GM12878 (cell line): ENCODE results near the gene DUSP12. TPM values are rescaled to one million over a fixed set of nuclear protein-coding genes. Genes with fewer than 3 reads are reported as not detected.
A peak's percentile ranks its signal among the peaks of the same experiment; 100 is the strongest.

Experiments
- BACH1 ChIP-seq: fragments of 450-650 bp; IDR thresholded peaks from 2 replicates; pipeline ENCODE4 v1.6.1; 2017; ENCODE audit warnings: mild to moderate bottlenecking, borderline replicate concordance
- CUX1 ChIP-seq: IDR thresholded peaks from 2 replicates; pipeline ENCODE4 v1.6.1; 2012; ENCODE audit warnings: improper control_type of control experiment, low read depth, low read length; ENCODE audit not compliant: insufficient replicate concordance
- EED ChIP-seq: sonication (generic); IDR thresholded peaks from 2 replicates; pipeline ENCODE4 v1.6.1; 2016; ENCODE audit warnings: antibody characterized with exemption, low read depth
- HDAC6 ChIP-seq: fragments of 200-600 bp; sonication (generic); IDR thresholded peaks from one replicate; pipeline ENCODE4 v1.8.0; 2017; ENCODE audit warnings: antibody characterized with exemption; ENCODE audit not compliant: unreplicated experiment
- IKZF1 ChIP-seq: fragments of 450-650 bp; conservative IDR thresholded peaks from 2 replicates; pipeline ENCODE4 v1.6.1; 2017; ENCODE audit warnings: antibody characterized with exemption, mild to moderate bottlenecking
- NBN ChIP-seq: fragments of 450-650 bp; IDR thresholded peaks from 2 replicates; pipeline ENCODE4 v1.6.1; 2016
- NR2C1 ChIP-seq: fragments of 450-650 bp; IDR thresholded peaks from 2 replicates; pipeline ENCODE4 v1.6.1; 2017; ENCODE audit warnings: antibody characterized with exemption, mild to moderate bottlenecking, moderate library complexity
- PRDM15 ChIP-seq: fragments of 450-650 bp; formaldehyde crosslinking; IDR thresholded peaks from 2 replicates; pipeline ENCODE4 v1.4.0; 2020; ENCODE audit warnings: mild to moderate bottlenecking, moderate library complexity
- SRF ChIP-seq, 2 experiments: IDR thresholded peaks; 2 replicates each; pipeline ENCODE4 v1.6.1; 2011; ENCODE audit warnings: low read depth in 2 of 2, low read length in 2 of 2, mild to moderate bottlenecking in 1 of 2, moderate library complexity in 1 of 2
- ZBTB33 ChIP-seq: fragments of 450-650 bp; IDR thresholded peaks from 2 replicates; pipeline ENCODE4 v1.6.1; 2017; ENCODE audit warnings: mild to moderate bottlenecking
- polyA plus RNA-seq, 11 experiments: library from polyadenylated mRNA; depleted of rRNA in 4 of 11; unstranded in 6 of 11; stranded (reverse) in 5 of 11; fragments of >200 nt; fragmentation: Nextera tagmentation in 4 of 11; fragmentation: Illumina TruSeq in 1 of 11; extraction: Ambion mirVana in 4 of 11; extraction: Trizol in 1 of 11; gene quantifications; 1 replicate in 1 of 11; 2 replicates in 10 of 11; pipeline versions ENCODE4 v1.2.1 to v1.2.3, GENCODE V29; 2011 to 2016; ENCODE audit warnings: inconsistent platforms in 2 of 11, missing spikeins in 2 of 11, low read depth in 1 of 11
- total RNA-seq, 4 experiments: library from RNA; depleted of rRNA in 3 of 4; stranded (reverse); fragments of >200 nt in 3 of 4; fragmentation: Illumina TruSeq in 1 of 4; extraction: Trizol in 1 of 4; gene quantifications; 2 replicates each; pipeline versions ENCODE4 v1.2.1 to v1.2.3, GENCODE V29; 2013 to 2021
- TF ChIP-seq, protein P1 (sequence below): fragments of 450-650 bp; IDR thresholded peaks from 2 replicates; pipeline ENCODE4 v1.6.1; 2017; ENCODE audit warnings: borderline replicate concordance
- TF ChIP-seq, protein P2 (sequence below): fragments of 150-350 bp; IDR thresholded peaks from 2 replicates; pipeline ENCODE4 v1.6.1; 2016; ENCODE audit warnings: low read depth, low read length

Gene DUSP12
- total and polyA plus RNA-seq, 10 of the 15 experiments (the other 5 are each of a cell fraction or from before 2014, with no cell fraction given): 7.0 to 51.5 (median 35.4) TPM

GRCh38 chr1:161749509-161750407 is at the start of gene DUSP12 (continued):
- peak; percentile 96 for TF ChIP-seq ZBTB33
- TF ChIP-seq, protein P1, sequence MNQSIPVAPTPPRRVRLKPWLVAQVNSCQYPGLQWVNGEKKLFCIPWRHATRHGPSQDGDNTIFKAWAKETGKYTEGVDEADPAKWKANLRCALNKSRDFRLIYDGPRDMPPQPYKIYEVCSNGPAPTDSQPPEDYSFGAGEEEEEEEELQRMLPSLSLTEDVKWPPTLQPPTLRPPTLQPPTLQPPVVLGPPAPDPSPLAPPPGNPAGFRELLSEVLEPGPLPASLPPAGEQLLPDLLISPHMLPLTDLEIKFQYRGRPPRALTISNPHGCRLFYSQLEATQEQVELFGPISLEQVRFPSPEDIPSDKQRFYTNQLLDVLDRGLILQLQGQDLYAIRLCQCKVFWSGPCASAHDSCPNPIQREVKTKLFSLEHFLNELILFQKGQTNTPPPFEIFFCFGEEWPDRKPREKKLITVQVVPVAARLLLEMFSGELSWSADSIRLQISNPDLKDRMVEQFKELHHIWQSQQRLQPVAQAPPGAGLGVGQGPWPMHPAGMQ: no peak
- TF ChIP-seq BACH1: no peak
- TF ChIP-seq CUX1: no peak
- TF ChIP-seq EED: no peak
- TF ChIP-seq SRF (IDR thresholded peaks at IDR 0.05; ENCODE audit: low read depth in 2 of 2, low read length in 2 of 2): peak in 1 of 2 experiments; percentile 61; a peak in 1 of 4 replicates
- no peak for TF ChIP-seq PRDM15
- peak; percentile 71 for TF ChIP-seq NR2C1
- peak; percentile 90 for TF ChIP-seq NBN
- no peak for TF ChIP-seq HDAC6
- TF ChIP-seq, protein P2, sequence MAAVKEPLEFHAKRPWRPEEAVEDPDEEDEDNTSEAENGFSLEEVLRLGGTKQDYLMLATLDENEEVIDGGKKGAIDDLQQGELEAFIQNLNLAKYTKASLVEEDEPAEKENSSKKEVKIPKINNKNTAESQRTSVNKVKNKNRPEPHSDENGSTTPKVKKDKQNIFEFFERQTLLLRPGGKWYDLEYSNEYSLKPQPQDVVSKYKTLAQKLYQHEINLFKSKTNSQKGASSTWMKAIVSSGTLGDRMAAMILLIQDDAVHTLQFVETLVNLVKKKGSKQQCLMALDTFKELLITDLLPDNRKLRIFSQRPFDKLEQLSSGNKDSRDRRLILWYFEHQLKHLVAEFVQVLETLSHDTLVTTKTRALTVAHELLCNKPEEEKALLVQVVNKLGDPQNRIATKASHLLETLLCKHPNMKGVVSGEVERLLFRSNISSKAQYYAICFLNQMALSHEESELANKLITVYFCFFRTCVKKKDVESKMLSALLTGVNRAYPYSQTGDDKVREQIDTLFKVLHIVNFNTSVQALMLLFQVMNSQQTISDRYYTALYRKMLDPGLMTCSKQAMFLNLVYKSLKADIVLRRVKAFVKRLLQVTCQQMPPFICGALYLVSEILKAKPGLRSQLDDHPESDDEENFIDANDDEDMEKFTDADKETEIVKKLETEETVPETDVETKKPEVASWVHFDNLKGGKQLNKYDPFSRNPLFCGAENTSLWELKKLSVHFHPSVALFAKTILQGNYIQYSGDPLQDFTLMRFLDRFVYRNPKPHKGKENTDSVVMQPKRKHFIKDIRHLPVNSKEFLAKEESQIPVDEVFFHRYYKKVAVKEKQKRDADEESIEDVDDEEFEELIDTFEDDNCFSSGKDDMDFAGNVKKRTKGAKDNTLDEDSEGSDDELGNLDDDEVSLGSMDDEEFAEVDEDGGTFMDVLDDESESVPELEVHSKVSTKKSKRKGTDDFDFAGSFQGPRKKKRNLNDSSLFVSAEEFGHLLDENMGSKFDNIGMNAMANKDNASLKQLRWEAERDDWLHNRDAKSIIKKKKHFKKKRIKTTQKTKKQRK: no peak
- peak; percentile 89 for TF ChIP-seq IKZF1
